ENCODE measurements around the gene FRMPD4. TPM values are rescaled to one million over a fixed set of nuclear protein-coding genes. Genes with fewer than 3 reads are reported as not detected.

The FRMPD4 gene
- total and polyA plus RNA-seq, 10 donors, result not detected

DNA sequence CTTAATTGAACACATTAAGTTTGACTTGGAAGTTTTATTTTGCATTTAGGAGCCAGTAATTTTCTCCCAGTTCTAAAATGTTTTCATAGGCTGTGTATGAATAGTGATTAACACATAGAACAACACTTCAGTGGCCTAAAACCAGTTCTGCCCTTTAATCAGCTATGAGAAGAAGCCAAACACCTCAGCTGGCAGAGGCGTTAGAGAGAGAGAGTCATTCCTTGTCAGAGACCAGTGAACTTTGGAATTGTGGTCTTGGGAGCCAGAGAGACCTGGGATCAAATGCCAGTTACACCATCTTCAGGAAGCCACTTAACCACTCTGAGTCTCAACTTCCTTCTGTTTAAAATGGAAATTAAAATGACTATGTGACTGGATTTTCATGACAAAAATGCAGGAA, 613.6 kb downstream of the FRMPD4 start:
- H3K4me3 ChIP-seq, result no peak overlapping the region
- TF ChIP-seq POLR2AphosphoS5 (IDR thresholded peaks at IDR 0.05) (no peak), POLR2A (IDR thresholded peaks at IDR 0.05) (no peak)
- TF ChIP-seq, protein P1, sequence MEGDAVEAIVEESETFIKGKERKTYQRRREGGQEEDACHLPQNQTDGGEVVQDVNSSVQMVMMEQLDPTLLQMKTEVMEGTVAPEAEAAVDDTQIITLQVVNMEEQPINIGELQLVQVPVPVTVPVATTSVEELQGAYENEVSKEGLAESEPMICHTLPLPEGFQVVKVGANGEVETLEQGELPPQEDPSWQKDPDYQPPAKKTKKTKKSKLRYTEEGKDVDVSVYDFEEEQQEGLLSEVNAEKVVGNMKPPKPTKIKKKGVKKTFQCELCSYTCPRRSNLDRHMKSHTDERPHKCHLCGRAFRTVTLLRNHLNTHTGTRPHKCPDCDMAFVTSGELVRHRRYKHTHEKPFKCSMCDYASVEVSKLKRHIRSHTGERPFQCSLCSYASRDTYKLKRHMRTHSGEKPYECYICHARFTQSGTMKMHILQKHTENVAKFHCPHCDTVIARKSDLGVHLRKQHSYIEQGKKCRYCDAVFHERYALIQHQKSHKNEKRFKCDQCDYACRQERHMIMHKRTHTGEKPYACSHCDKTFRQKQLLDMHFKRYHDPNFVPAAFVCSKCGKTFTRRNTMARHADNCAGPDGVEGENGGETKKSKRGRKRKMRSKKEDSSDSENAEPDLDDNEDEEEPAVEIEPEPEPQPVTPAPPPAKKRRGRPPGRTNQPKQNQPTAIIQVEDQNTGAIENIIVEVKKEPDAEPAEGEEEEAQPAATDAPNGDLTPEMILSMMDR (IDR thresholded peaks at IDR 0.05 in 8 of 11, conservative IDR thresholded peaks at IDR 0.05 in 3 of 11), result no peak
- DNase-seq, result no peak
- no peak overlapping the region for H3K27ac ChIP-seq
- peaks cover 0 to 11% (median 0%) of the 10 kb centered on the region in 8 donors for H3K9me3 ChIP-seq
- no peaks in the 10 kb centered on the region for H3K27me3 ChIP-seq (replicated peaks in 1 of 7)
- H3K36me3 ChIP-seq, result no peaks in the 10 kb centered on the region
- no peaks in the 10 kb centered on the region for H3K4me1 ChIP-seq
- intact Hi-C loops (cut with DNase I; ENCODE audit: low total_unique reads), result no loop called here
- WGBS, 5 donors, result 50 to 80% (median 61%) methylated on average over 1 of the region's 1 CpG

DNA sequence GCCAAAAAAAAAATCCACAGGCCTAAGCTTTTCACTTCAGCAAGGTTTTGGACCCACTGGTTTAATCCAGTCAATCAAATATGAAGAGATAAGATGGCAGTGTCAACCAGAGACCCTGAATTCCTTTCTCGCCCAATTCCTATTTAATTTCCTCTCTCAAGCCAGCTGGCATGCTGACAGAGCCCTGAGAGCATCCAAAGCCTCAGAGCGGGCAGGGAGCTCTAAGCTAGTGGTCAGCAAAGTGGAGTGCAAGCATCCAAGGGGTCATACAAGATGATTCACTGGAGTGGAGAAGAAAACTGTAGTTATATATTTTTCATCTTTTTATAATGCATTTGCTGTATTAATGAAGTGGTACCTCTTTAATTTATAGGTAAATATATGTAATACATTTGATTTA, 615.1 kb downstream of the FRMPD4 start:
- no peak for DNase-seq
- no peaks in the 10 kb centered on the region for H3K36me3 ChIP-seq
- TF ChIP-seq POLR2A (IDR thresholded peaks at IDR 0.05) (no peak), POLR2AphosphoS5 (IDR thresholded peaks at IDR 0.05) (no peak)
- TF ChIP-seq, protein P1 (IDR thresholded peaks at IDR 0.05 in 8 of 11, conservative IDR thresholded peaks at IDR 0.05 in 3 of 11), result no peak
- no peak overlapping the region for H3K27ac ChIP-seq
- intact Hi-C loops (cut with DNase I; ENCODE audit: low total_unique reads), result no loop called here
- H3K27me3 ChIP-seq (replicated peaks in 1 of 7), result no peaks in the 10 kb centered on the region
- H3K9me3 ChIP-seq, result peaks cover 0 to 11% (median 0%) of the 10 kb centered on the region in 8 donors
- 43 to 84% (median 66%) methylated on average over 2 of the region's 2 CpGs for WGBS, 5 donors
- no peak overlapping the region for H3K4me3 ChIP-seq
- no peaks in the 10 kb centered on the region for H3K4me1 ChIP-seq

DNA sequence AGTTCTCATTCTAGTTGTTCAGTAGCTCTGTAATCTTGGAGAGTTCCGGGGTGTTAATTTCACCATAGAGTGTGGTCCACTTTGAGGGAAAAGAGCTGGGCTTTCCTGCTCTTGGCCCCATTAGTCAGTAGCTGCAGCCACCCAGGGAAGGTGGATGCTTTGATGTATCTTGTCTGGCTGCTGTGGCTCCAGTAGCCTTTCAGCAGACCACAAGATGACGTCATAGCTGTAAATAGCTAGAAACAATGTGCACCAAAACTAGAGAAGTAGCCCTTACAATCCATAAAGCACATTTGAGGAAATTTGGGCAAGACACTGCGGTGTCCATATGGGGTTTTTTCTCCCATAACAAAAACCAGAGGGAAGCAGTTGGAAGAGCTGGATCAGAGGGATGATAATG, 620.0 kb downstream of the FRMPD4 start:
- Histone ChIP-seq H3K9me3 (no peaks in the 10 kb centered on the region), H3K4me1 (no peaks in the 10 kb centered on the region), H3K27me3 (replicated peaks in 1 of 7) (peaks cover 0 to 5% (median 0%) of the 10 kb centered on the region in 7 donors), H3K27ac (no peak overlapping the region), H3K4me3 (no peak overlapping the region), H3K36me3 (no peaks in the 10 kb centered on the region)
- intact Hi-C loops (cut with DNase I; ENCODE audit: low total_unique reads), result no loop called here
- no peak for DNase-seq
- 59 to 88% (median 71%) methylated on average over 3 of the region's 3 CpGs for WGBS, 5 donors
- no peak for TF ChIP-seq POLR2AphosphoS5 (IDR thresholded peaks at IDR 0.05)
- TF ChIP-seq POLR2A (IDR thresholded peaks at IDR 0.05), result no peak
- TF ChIP-seq, protein P1 (IDR thresholded peaks at IDR 0.05 in 8 of 11, conservative IDR thresholded peaks at IDR 0.05 in 3 of 11), result no peak

DNA sequence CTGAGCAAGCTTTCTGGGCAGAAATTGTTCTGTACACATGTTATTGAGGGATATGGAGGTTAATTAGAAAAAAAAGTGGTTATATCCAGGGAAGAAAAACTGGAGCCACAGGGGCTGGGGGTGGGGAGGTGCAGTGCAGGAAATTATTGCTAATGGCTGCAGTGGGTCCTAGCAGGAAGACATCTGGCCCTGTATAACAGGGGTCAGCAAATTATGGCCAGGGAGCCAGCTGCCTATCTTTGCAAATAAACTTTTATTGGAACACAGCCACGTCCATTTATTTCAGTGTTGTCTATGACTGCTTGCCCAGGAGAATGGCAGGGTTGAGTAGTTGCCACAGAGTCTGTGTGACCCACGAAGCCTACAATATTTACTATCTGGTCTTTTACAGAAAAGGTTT, 629.6 kb downstream of the FRMPD4 start:
- H3K4me1 ChIP-seq, result peaks cover 0 to 12% (median 3%) of the 10 kb centered on the region in 6 donors
- intact Hi-C loops (cut with DNase I; ENCODE audit: low total_unique reads), result no loop called here
- peaks cover 0 to 21% (median 0%) of the 10 kb centered on the region in 7 donors for H3K27me3 ChIP-seq (replicated peaks in 1 of 7)
- H3K27ac ChIP-seq, result no peak overlapping the region
- H3K4me3 ChIP-seq, result no peak overlapping the region
- no peak for TF ChIP-seq POLR2A (IDR thresholded peaks at IDR 0.05)
- TF ChIP-seq POLR2AphosphoS5 (IDR thresholded peaks at IDR 0.05), result no peak
- TF ChIP-seq, protein P1 (IDR thresholded peaks at IDR 0.05 in 8 of 11, conservative IDR thresholded peaks at IDR 0.05 in 3 of 11), result no peak
- no peaks in the 10 kb centered on the region for H3K36me3 ChIP-seq
- no peak for DNase-seq
- WGBS, 5 donors, result 34 to 71% (median 45%) methylated on average over 2 of the region's 2 CpGs
- peaks cover 0 to 4% (median 0%) of the 10 kb centered on the region in 8 donors for H3K9me3 ChIP-seq
